Right cardiac atrium (tissue), 5 donors: Measurements from ENCODE around the gene PIK3C2B. TPM values are rescaled to one million over a fixed set of nuclear protein-coding genes. Genes with fewer than 3 reads are reported as not detected.
A peak's percentile ranks its signal among the peaks of the same experiment; 100 is the strongest.

ENCODE experiments used
- ATAC-seq, 2 donors: fragments of 200-7000 bp; cut with Tn5 transposase; one replicate each; pipeline versions ENCODE4 v1.8.0 to v1.9.1; 2020; ENCODE audit warnings: moderate library complexity in 2 of 2, mild to moderate bottlenecking in 1 of 2
- DNase-seq, 3 donors: peaks; one replicate each; pipeline ENCODE4 v3.0.0-alpha.2; 2020
- H3K27ac ChIP-seq: one replicate; pipeline ENCODE4 v1.5.1; 2013; ENCODE audit warnings: mild to moderate bottlenecking, low read length, control low read depth, moderate library complexity
- H3K27me3 ChIP-seq: one replicate; pipeline ENCODE4 v1.6.1; 2013; ENCODE audit not compliant: control insufficient read depth, insufficient read depth
- H3K4me1 ChIP-seq: one replicate; pipeline ENCODE4 v1.6.1; 2013; ENCODE audit warnings: low read length; ENCODE audit not compliant: control insufficient read depth, insufficient read depth
- H3K4me3 ChIP-seq: one replicate; pipeline ENCODE4 v1.5.1; 2013; ENCODE audit warnings: low read length, control low read depth
- H3K9me3 ChIP-seq: one replicate; pipeline ENCODE4 v1.6.1; 2013; ENCODE audit warnings: low read length; ENCODE audit not compliant: control insufficient read depth
- WGBS: extraction: QIAGEN DNeasy Blood & Tissue Kit; methylation state at CpG from one replicate; pipeline ENCODE4 v1.1.7; 2013; 5-methylcytosine and 5-hydroxymethylcytosine counted together
- intact Hi-C, 4 donors: fragments of 100-400 bp; cut with DNase I; formaldehyde crosslinking; loops; one replicate each; pipeline versions ENCODE4 v1.11.0 to v1.14.0; 2022 to 2023
- long read RNA-seq, 4 donors: library from polyadenylated mRNA; unstranded; transcript quantifications; one replicate each; pipeline ENCODE4 v2.0.0, GENCODE V29; 2020 to 2021
- polyA plus RNA-seq: library from polyadenylated mRNA; stranded (reverse); fragments of 200-250 nt; gene quantifications from one replicate; pipeline ENCODE4 v1.2.3, GENCODE V29; 2013
- total RNA-seq, 4 donors: library from RNA; stranded (reverse); fragmentation: NEBNext Ultra II Directional; extraction: Animal tissue kit (Norgen Biotek cat#: 25700); gene quantifications; one replicate each; pipeline ENCODE4 v1.2.1, GENCODE V29; 2021
- donor health status: healthy with polysubstance abuse.
- donor health status: DM: no; HTN: yes; CAD: no.
- donor health status: DM: no; HTN: no; CAD: no.
- donor health status: DM: no; HTN: yes; CAD: no; lungs with severe emphysema.
- donor health status: DM: yes; HTN: yes; CAD: no.

PIK3C2B gene, protein sequence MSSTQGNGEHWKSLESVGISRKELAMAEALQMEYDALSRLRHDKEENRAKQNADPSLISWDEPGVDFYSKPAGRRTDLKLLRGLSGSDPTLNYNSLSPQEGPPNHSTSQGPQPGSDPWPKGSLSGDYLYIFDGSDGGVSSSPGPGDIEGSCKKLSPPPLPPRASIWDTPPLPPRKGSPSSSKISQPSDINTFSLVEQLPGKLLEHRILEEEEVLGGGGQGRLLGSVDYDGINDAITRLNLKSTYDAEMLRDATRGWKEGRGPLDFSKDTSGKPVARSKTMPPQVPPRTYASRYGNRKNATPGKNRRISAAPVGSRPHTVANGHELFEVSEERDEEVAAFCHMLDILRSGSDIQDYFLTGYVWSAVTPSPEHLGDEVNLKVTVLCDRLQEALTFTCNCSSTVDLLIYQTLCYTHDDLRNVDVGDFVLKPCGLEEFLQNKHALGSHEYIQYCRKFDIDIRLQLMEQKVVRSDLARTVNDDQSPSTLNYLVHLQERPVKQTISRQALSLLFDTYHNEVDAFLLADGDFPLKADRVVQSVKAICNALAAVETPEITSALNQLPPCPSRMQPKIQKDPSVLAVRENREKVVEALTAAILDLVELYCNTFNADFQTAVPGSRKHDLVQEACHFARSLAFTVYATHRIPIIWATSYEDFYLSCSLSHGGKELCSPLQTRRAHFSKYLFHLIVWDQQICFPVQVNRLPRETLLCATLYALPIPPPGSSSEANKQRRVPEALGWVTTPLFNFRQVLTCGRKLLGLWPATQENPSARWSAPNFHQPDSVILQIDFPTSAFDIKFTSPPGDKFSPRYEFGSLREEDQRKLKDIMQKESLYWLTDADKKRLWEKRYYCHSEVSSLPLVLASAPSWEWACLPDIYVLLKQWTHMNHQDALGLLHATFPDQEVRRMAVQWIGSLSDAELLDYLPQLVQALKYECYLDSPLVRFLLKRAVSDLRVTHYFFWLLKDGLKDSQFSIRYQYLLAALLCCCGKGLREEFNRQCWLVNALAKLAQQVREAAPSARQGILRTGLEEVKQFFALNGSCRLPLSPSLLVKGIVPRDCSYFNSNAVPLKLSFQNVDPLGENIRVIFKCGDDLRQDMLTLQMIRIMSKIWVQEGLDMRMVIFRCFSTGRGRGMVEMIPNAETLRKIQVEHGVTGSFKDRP (N-terminal part only)
- 10 to 100 TPM; 24.9 to 32.7 (median 29.0) TPM for total RNA-seq
- polyA plus RNA-seq = 13.3 TPM
- long read RNA-seq, donor 1, partial matches to known transcripts = 11 of 15 reads
- long read RNA-seq, donor 1, other reads (novel, unspliced or antisense) = 4 of 15 reads
- long read RNA-seq, donor 2, partial matches to known transcripts = 1 of 3 reads
- long read RNA-seq, donor 2, other reads (novel, unspliced or antisense) = 2 of 3 reads
- long read RNA-seq, donor 3, partial matches to known transcripts = 3 of 8 reads
- long read RNA-seq, donor 3, other reads (novel, unspliced or antisense) = 5 of 8 reads
- long read RNA-seq, donor 4, partial matches to known transcripts = 1 of 5 reads
- long read RNA-seq, donor 4, other reads (novel, unspliced or antisense) = 4 of 5 reads

DNA sequence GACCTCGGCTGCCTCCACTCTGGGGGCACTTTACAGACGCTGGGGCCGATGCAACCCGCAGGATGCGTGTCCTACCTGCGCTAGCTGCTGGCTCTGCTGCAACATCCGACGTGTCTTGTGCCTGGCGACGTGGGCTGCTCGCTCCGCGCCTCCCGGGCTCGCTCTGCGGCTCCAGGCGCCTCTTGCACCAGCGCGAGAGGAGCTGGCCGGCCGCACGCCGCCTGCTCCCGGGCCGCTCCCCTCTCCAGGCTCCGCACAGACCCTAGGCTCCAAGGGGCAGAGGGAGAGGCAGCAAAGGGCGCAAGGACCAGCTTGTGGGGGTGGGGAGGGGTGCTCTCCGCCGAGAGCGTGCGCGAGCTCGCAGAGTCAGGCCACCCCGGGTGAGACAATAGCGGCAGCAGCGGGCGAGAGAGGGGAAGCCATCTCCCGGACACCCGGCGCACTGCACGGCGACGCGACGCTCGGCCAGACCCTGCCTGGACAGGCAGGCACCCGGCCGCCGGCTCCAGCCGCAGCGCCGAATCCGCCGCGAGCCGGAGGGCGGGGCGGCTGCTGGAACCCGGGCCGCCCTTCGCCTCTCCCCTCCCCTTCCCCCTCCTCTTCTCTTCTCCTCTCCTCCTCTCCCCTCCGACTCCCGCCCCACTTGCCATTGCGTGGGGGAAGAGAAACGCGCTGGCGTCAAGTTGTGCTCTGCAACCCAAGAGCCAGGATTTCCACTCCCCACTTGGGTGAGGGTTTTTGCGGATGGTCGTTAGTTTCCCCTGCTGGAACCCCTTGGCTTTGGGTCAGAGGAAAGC, at the start of gene PIK3C2B:
Gene PIK3C2B (minus strand): TSS at position 525 of the 797 bp plus-strand sequence. CDS start 25,003 bp downstream, outside the sequence.
- intact Hi-C loops = loop anchor here in 2 of 4 donors (2.0 to 5.0 kb wide), 3 partner anchors 32 to 46 kb away; no protein-coding TSS in a partner anchor
- H3K27me3 ChIP-seq = no peaks in the 10 kb centered on the region
- H3K4me1 ChIP-seq = peaks cover 4% of the 10 kb centered on the region
- H3K9me3 ChIP-seq = no peaks in the 10 kb centered on the region
- under 1% methylated on average over 69 of the region's 69 CpGs for WGBS
- ATAC-seq (peak; percentile 94 to 96), DNase-seq (peak; percentile 90 to 95 (median 95))
- peak within 1 kb of the TSS; percentile 59 for H3K27ac ChIP-seq
- H3K4me3 ChIP-seq = peak within 1 kb of the TSS; percentile 72

GRCh38 chr1:204544321-204544720, 49.7 kb upstream of the PIK3C2B start:
- WGBS = 86% methylated on average over 2 of the region's 2 CpGs
- ATAC-seq (no peak), DNase-seq (no peak)
- no peaks in the 10 kb centered on the region for H3K4me1 ChIP-seq
- H3K4me3 ChIP-seq = no peak overlapping the region
- no peaks in the 10 kb centered on the region for H3K9me3 ChIP-seq
- no peak overlapping the region for H3K27ac ChIP-seq
- H3K27me3 ChIP-seq = no peaks in the 10 kb centered on the region
- intact Hi-C loops = no loop called here

DNA sequence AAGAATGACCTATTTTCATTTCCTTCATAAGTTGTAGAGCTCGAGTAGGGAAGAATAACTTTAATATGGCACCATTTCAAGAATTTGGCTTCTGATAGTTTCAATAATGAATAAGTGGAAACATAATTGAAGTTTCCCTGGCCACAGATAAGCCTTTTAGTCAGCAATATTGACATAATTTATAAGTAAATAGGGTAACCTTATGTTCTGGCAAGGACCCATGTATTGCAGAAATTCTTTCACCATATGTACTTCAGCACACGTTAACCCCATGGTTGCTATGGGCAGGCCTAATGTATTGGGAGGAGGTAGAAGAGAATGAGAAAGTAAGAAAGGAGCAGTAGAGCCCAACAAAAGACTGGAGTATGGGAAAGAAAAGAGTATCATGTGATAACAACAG, 47.0 kb upstream of the PIK3C2B start:
- H3K4me3 ChIP-seq = no peak overlapping the region
- intact Hi-C loops = no loop called here
- WGBS = 52% methylated on average over 2 of the region's 2 CpGs
- H3K27me3 ChIP-seq = no peaks in the 10 kb centered on the region
- H3K9me3 ChIP-seq = no peaks in the 10 kb centered on the region
- H3K4me1 ChIP-seq = no peaks in the 10 kb centered on the region
- ATAC-seq = no peak
- no peak overlapping the region for H3K27ac ChIP-seq
- no peak for DNase-seq

DNA sequence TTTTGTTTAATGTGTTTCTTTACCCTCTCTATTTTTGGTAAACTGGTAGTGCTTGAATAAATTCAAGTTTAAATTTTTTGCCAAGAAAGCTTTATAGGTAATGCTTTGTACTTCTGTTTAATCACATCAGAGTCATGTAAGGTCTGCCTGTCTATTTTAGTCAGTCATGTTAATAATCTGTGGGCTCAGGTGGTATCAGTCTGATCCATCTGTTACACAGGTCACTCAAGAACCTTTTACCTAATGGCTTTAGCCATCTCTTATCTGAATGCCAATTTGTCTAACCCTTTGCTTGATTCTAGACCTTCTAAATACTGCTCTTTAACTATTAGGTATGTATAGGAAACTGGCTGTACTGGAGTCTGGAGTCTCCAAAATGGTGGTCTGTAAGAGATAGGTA, 38.2 kb upstream of the PIK3C2B start:
- ATAC-seq (no peak), DNase-seq (no peak)
- no peaks in the 10 kb centered on the region for H3K4me1 ChIP-seq
- intact Hi-C loops = no loop called here
- H3K27me3 ChIP-seq = no peaks in the 10 kb centered on the region
- H3K4me3 ChIP-seq = no peak overlapping the region
- H3K27ac ChIP-seq = no peak overlapping the region
- no peaks in the 10 kb centered on the region for H3K9me3 ChIP-seq

GRCh38 chr1:204530932-204531331, 36.3 kb upstream of the PIK3C2B start:
- no peak for ATAC-seq

GRCh38 chr1:204529371-204529895, 34.8 kb upstream of the PIK3C2B start:
- ATAC-seq = peak; percentile 41 to 47
- intact Hi-C loops = no loop called here
- no peaks in the 10 kb centered on the region for H3K27me3 ChIP-seq
- 84% methylated on average over 7 of the region's 7 CpGs for WGBS
- H3K9me3 ChIP-seq = no peaks in the 10 kb centered on the region
- no peak overlapping the region for H3K4me3 ChIP-seq
- H3K27ac ChIP-seq = no peak overlapping the region
- DNase-seq = peak in 1 of 3 donors; percentile 37
- H3K4me1 ChIP-seq = no peaks in the 10 kb centered on the region

More at GRCh38 chr1:204530932-204531331, 36.3 kb upstream of the PIK3C2B start:
- Histone ChIP-seq H3K4me1 (no peaks in the 10 kb centered on the region), H3K27ac (no peak overlapping the region), H3K4me3 (no peak overlapping the region), H3K27me3 (no peaks in the 10 kb centered on the region), H3K9me3 (no peaks in the 10 kb centered on the region)
- no peak for DNase-seq
- 94% methylated on average over 1 of the region's 1 CpG for WGBS
- intact Hi-C loops = no loop called here

DNA sequence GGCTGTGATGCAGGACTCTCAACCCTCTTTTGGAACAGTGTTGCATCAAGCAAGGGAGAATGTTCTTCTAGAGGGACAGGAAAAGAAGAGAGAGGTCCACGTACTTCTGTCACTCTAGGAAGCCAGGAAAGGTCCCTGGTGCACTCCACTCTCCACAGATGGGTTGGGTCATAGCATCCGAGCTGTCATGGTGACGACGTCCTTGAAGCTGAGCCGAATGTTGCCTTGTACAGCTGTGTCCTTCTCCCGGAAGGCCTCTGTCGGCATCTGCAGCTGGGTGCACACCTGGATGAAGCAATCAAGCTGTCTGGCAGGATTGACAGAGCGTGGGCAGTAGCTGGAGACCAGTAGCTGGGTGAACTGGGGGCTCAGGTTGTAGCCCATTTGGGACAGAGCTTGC, 34.1 kb upstream of the PIK3C2B start:
- ATAC-seq (peak; percentile 25 to 32), DNase-seq (peak in 1 of 3 donors; percentile 39)
- Histone ChIP-seq H3K4me3 (no peak overlapping the region), H3K27ac (no peak overlapping the region), H3K27me3 (no peaks in the 10 kb centered on the region), H3K4me1 (no peaks in the 10 kb centered on the region), H3K9me3 (no peaks in the 10 kb centered on the region)
- WGBS = 79% methylated on average over 8 of the region's 8 CpGs
- intact Hi-C loops = no loop called here

- no peak for DNase-seq
- Histone ChIP-seq H3K27me3 (no peaks in the 10 kb centered on the region), H3K9me3 (no peaks in the 10 kb centered on the region), H3K27ac (no peak overlapping the region), H3K4me1 (no peaks in the 10 kb centered on the region), H3K4me3 (no peak overlapping the region)
- 92% methylated on average over 5 of the region's 5 CpGs for WGBS
- ATAC-seq = peak; percentile 31 to 40
- intact Hi-C loops = no loop called here
These were observed 33.6 kb upstream of the PIK3C2B start for GRCh38 chr1:204528241-204528640.

DNA sequence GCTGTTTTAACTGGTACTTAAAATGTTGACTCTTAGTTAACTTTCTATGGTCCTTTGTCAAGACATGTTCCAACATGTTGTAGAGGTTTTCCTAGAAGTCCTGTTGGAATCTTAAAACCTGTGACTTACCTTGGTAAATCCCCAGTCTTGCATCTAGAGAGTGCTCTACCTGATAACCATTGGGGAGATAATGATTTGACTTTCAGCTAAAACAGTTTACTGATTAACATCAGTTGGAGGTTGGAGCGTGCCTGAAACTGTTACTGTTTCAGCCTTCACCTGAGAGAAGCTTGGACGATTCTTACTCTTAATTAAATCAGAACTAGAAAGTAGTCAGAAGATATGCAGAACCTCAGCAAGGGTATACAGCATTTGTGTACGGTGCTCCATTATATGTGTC, 30.4 kb upstream of the PIK3C2B start:
- WGBS = 87% methylated on average over 3 of the region's 3 CpGs
- H3K27me3 ChIP-seq = no peaks in the 10 kb centered on the region
- intact Hi-C loops = no loop called here
- no peak overlapping the region for H3K4me3 ChIP-seq
- no peak for ATAC-seq
- H3K4me1 ChIP-seq = peaks cover 2% of the 10 kb centered on the region
- H3K27ac ChIP-seq = no peak overlapping the region
- DNase-seq = no peak
- no peaks in the 10 kb centered on the region for H3K9me3 ChIP-seq
